H9 (cell line): ENCODE results near the gene GRXCR2. TPM values are rescaled to one million over a fixed set of nuclear protein-coding genes. Genes with fewer than 3 reads are reported as not detected.

ENCODE experiments used
- DNase-seq: peaks from one replicate; pipeline ENCODE4 v3.0.0-alpha.2; 2017
- H2AFZ ChIP-seq: one replicate; pipeline ENCODE4 v1.6.1; 2013; ENCODE audit warnings: mild to moderate bottlenecking, low read length, control low read depth, moderate library complexity
- H2AK5ac ChIP-seq: 2 replicates; pipeline ENCODE4 v1.6.1; 2013; ENCODE audit warnings: low read length, control low read depth, mixed read lengths; ENCODE audit not compliant: insufficient read length
- H2BK120ac ChIP-seq: one replicate; pipeline ENCODE4 v1.6.1; 2013; ENCODE audit warnings: low read depth, mild to moderate bottlenecking, low read length, control low read depth, inconsistent platforms; ENCODE audit not compliant: poor library complexity, severe bottlenecking
- H2BK12ac ChIP-seq: 2 replicates; pipeline ENCODE4 v1.6.1; 2013; ENCODE audit warnings: low read length, control low read depth, mixed read lengths, low read depth; ENCODE audit not compliant: insufficient read length
- H2BK15ac ChIP-seq: 2 replicates; pipeline ENCODE4 v1.6.1; 2013; ENCODE audit warnings: low read depth, low read length, control low read depth
- H2BK20ac ChIP-seq: one replicate; pipeline ENCODE4 v1.6.1; 2013; ENCODE audit warnings: low read depth, mild to moderate bottlenecking, low read length, control low read depth, inconsistent platforms; ENCODE audit not compliant: poor library complexity, severe bottlenecking
- H2BK5ac ChIP-seq: 2 replicates; pipeline ENCODE4 v1.6.1; 2013; ENCODE audit warnings: low read length, control low read depth, mixed read lengths; ENCODE audit not compliant: insufficient read length
- H3K14ac ChIP-seq: 2 replicates; pipeline ENCODE4 v1.6.1; 2013; ENCODE audit warnings: low read length, control low read depth; ENCODE audit not compliant: insufficient read depth
- H3K18ac ChIP-seq: 2 replicates; pipeline ENCODE4 v1.6.1; 2013; ENCODE audit warnings: low read depth, mild to moderate bottlenecking, mixed read lengths, low read length, control low read depth; ENCODE audit not compliant: insufficient read length
- H3K23ac ChIP-seq: 2 replicates; pipeline ENCODE4 v1.6.1; 2013; ENCODE audit warnings: low read length, control low read depth, mixed read lengths, low read depth; ENCODE audit not compliant: insufficient read length
- H3K23me2 ChIP-seq: 2 replicates; pipeline ENCODE4 v1.6.1; 2013; ENCODE audit warnings: low read depth, mild to moderate bottlenecking, mixed read lengths, low read length, control low read depth; ENCODE audit not compliant: insufficient read length, poor library complexity, severe bottlenecking
- H3K27ac ChIP-seq: 2 replicates; pipeline ENCODE4 v1.5.1; 2013; ENCODE audit warnings: low read length, control low read depth, mixed read lengths, low read depth; ENCODE audit not compliant: insufficient read length
- H3K27me3 ChIP-seq: 2 replicates; pipeline ENCODE4 v1.6.1; 2013; ENCODE audit warnings: low read length, control low read depth, inconsistent platforms; ENCODE audit not compliant: insufficient read depth
- H3K4ac ChIP-seq: 2 replicates; pipeline ENCODE4 v1.6.1; 2013; ENCODE audit warnings: low read depth, mild to moderate bottlenecking, control low read depth, inconsistent platforms, low read length, moderate library complexity
- H3K4me1 ChIP-seq: 2 replicates; pipeline ENCODE4 v1.6.1; 2013; ENCODE audit warnings: low read length, control low read depth, inconsistent platforms; ENCODE audit not compliant: insufficient read depth
- H3K4me2 ChIP-seq: 2 replicates; pipeline ENCODE4 v1.6.1; 2013; ENCODE audit warnings: low read length, control low read depth, mixed read lengths; ENCODE audit not compliant: insufficient read length, insufficient read depth
- H3K56ac ChIP-seq: 2 replicates; pipeline ENCODE4 v1.6.1; 2013; ENCODE audit warnings: low read depth, mild to moderate bottlenecking, mixed read lengths, low read length, control low read depth; ENCODE audit not compliant: insufficient read length
- H3K79me1 ChIP-seq: 2 replicates; pipeline ENCODE4 v1.6.1; 2013; ENCODE audit warnings: low read depth, mild to moderate bottlenecking, moderate library complexity, low read length, control low read depth, inconsistent platforms; ENCODE audit not compliant: insufficient read depth, poor library complexity, severe bottlenecking
- H3K79me2 ChIP-seq: 2 replicates; pipeline ENCODE4 v1.6.1; 2013; ENCODE audit warnings: low read length, control low read depth, inconsistent platforms; ENCODE audit not compliant: insufficient read depth
- H3K9ac ChIP-seq: 2 replicates; pipeline ENCODE4 v1.6.1; 2013; ENCODE audit warnings: low read length, control low read depth, mixed read lengths; ENCODE audit not compliant: insufficient read length; ENCODE audit errors: extremely low read depth
- H3K9me3 ChIP-seq: one replicate; pipeline ENCODE4 v1.6.1; 2013; ENCODE audit warnings: low read depth, low read length, inconsistent platforms; ENCODE audit not compliant: control insufficient read depth
- H3T11ph ChIP-seq: one replicate; pipeline ENCODE4 v1.6.1; 2013; ENCODE audit warnings: mild to moderate bottlenecking, low read length, control low read depth, inconsistent platforms
- H4K20me1 ChIP-seq: one replicate; pipeline ENCODE4 v1.6.1; 2013; ENCODE audit not compliant: control insufficient read depth, insufficient read length, insufficient read depth
- H4K5ac ChIP-seq: 2 replicates; pipeline ENCODE4 v1.6.1; 2013; ENCODE audit warnings: low read depth, mild to moderate bottlenecking, mixed read lengths, low read length, control low read depth; ENCODE audit not compliant: insufficient read length
- H4K8ac ChIP-seq: replicated peaks from 2 replicates; pipeline ENCODE4 v1.6.1; 2013; ENCODE audit warnings: low read length, control low read depth, mixed read lengths, low read depth; ENCODE audit not compliant: insufficient read length
- H4K91ac ChIP-seq: 2 replicates; pipeline ENCODE4 v1.6.1; 2013; ENCODE audit warnings: low read depth, mild to moderate bottlenecking, moderate library complexity, mixed read lengths, low read length, control low read depth; ENCODE audit not compliant: insufficient read length
- H3K27ac Mint-ChIP-seq, 3 experiments: 2 replicates in 2 of 3; 3 replicates in 1 of 3; pipeline ENCODE4 v1.8.0; 2020 to 2021; ENCODE audit warnings: mixed read lengths in 3 of 3, mild to moderate bottlenecking in 1 of 3, moderate library complexity in 1 of 3
- H3K27me3 Mint-ChIP-seq: 2 replicates; pipeline ENCODE4 v1.8.0; 2021; ENCODE audit warnings: low read depth, mild to moderate bottlenecking, moderate library complexity, mixed read lengths
- H3K36me3 Mint-ChIP-seq, 3 experiments: 2 replicates in 2 of 3; 3 replicates in 1 of 3; pipeline ENCODE4 v1.8.0; 2020 to 2021; ENCODE audit warnings: low read depth in 3 of 3, mixed read lengths in 3 of 3; ENCODE audit not compliant: insufficient read depth in 1 of 3
- H3K4me1 Mint-ChIP-seq, 2 experiments: 2 replicates each; pipeline ENCODE4 v1.8.0; 2020; ENCODE audit warnings: mixed read lengths in 2 of 2
- H3K4me3 Mint-ChIP-seq, 2 experiments: 2 replicates in 1 of 2; 3 replicates in 1 of 2; pipeline ENCODE4 v1.8.0; 2020 to 2021; ENCODE audit warnings: mild to moderate bottlenecking in 2 of 2, mixed read lengths in 2 of 2, moderate library complexity in 1 of 2
- H3K9me3 Mint-ChIP-seq, 2 experiments: 2 replicates in 1 of 2; 3 replicates in 1 of 2; pipeline ENCODE4 v1.8.0; 2020; ENCODE audit warnings: mild to moderate bottlenecking in 2 of 2, mixed read lengths in 2 of 2, moderate library complexity in 1 of 2
- CTCF ChIP-seq: fragments of 200-600 bp; sonication (generic); conservative IDR thresholded peaks from 3 replicates; pipeline ENCODE4 v1.8.0; 2021; ENCODE audit warnings: antibody characterized with exemption, mild to moderate bottlenecking
- WGBS: extraction: QIAGEN DNeasy Blood & Tissue Kit; methylation state at CpG from one replicate; pipeline ENCODE4 v1.1.7; 2013; ENCODE audit warnings: missing lambda C conversion rate, low lambda C conversion rate, mixed read lengths; ENCODE audit not compliant: insufficient read length; ENCODE audit errors: extremely low coverage; 5-methylcytosine and 5-hydroxymethylcytosine counted together
- total RNA-seq: library from RNA; stranded (reverse); gene quantifications from 2 replicates; pipeline ENCODE4 v1.2.1, GENCODE V29; 2021

GRXCR2 gene
- total RNA-seq, 1 experiment from 2014 or later: not detected

GRCh38 chr5:145912594-145912993 is 39.8 kb upstream of the GRXCR2 start:
- Histone ChIP-seq H2BK15ac (no peak overlapping the region), H4K8ac (no peak overlapping the region), H2BK120ac (no peak overlapping the region), H3K14ac (no peak overlapping the region), H3K4me1 (no peaks in the 10 kb centered on the region), H3K79me2 (no peaks in the 10 kb centered on the region), H4K5ac (no peak overlapping the region), H3K23me2 (no peaks in the 10 kb centered on the region), H3K79me1 (no peaks in the 10 kb centered on the region), H3T11ph (no peak overlapping the region), H3K4me2 (no peak overlapping the region), H4K91ac (no peak overlapping the region), H2BK5ac (no peak overlapping the region), H3K23ac (no peak overlapping the region), H3K27ac (no peak overlapping the region), H2BK12ac (no peak overlapping the region), H3K18ac (no peak overlapping the region), H3K27me3 (no peaks in the 10 kb centered on the region), H2AK5ac (no peak overlapping the region), H4K20me1 (no peaks in the 10 kb centered on the region), H3K56ac (no peak overlapping the region), H2AFZ (no peak overlapping the region), H2BK20ac (no peak overlapping the region), H3K9me3 (no peaks in the 10 kb centered on the region), H3K4ac (no peak overlapping the region), H3K9ac (no peak overlapping the region)
- H3K27me3 Mint-ChIP-seq: peaks cover 1% of the 10 kb centered on the region; the same call in 1 of the 2 replicates
- no peak for DNase-seq
- TF ChIP-seq CTCF: no peak
- no CpG with 5 or more reads among the region's 5 CpGs for WGBS
- H3K27ac Mint-ChIP-seq: peak overlapping the region in 1 of 3 experiments; percentile 4; a peak in 1 of 7 replicates
- H3K9me3 Mint-ChIP-seq: peaks cover 0 to 2% of the 10 kb centered on the region in 2 experiments; a peak in 1 of 5 replicates
- peaks cover 12 to 16% of the 10 kb centered on the region in 2 experiments for H3K4me1 Mint-ChIP-seq
- no peak overlapping the region for H3K4me3 Mint-ChIP-seq
- no peaks in the 10 kb centered on the region for H3K36me3 Mint-ChIP-seq
